GM19099 (cell line): ENCODE results near the gene IMMP2L.

Experiments
- POLR2A ChIP-seq: IDR thresholded peaks from 3 replicates; pipeline ENCODE4 v1.6.1; 2011; ENCODE audit warnings: low read depth; ENCODE audit not compliant: insufficient read length; ENCODE audit errors: extremely low read depth

Gene IMMP2L

GRCh38 chr7:110718503-110719205 is 843.6 kb downstream of the IMMP2L start:
- no peak for TF ChIP-seq POLR2A

DNA sequence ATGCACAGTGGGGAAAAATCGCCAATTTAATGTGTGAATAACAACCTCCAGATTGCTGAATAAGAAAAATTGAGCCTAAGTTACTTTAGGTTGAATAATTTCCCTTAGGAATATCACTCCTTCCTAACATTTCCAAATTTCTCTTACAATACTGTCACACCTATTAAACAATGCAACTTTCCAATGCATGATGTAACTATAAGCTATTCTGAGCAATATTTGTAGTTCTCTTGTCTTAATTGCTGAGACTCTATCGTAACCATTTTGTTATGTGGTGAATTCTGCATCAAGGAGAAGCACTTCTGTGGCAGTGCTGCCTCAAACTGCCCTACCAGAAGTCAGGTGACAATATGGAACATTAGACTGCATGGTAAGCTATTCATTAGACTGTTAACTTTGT is 858.1 kb downstream of the IMMP2L start:
- TF ChIP-seq POLR2A, result no peak

GRCh38 chr7:110698576-110698975 is 863.7 kb downstream of the IMMP2L start:
- TF ChIP-seq POLR2A, result no peak

GRCh38 chr7:110693344-110693743 is 868.9 kb downstream of the IMMP2L start:
- TF ChIP-seq POLR2A, result no peak

- TF ChIP-seq POLR2A, result no peak
Measured at GRCh38 chr7:110688908-110689307, 873.4 kb downstream of the IMMP2L start.

DNA sequence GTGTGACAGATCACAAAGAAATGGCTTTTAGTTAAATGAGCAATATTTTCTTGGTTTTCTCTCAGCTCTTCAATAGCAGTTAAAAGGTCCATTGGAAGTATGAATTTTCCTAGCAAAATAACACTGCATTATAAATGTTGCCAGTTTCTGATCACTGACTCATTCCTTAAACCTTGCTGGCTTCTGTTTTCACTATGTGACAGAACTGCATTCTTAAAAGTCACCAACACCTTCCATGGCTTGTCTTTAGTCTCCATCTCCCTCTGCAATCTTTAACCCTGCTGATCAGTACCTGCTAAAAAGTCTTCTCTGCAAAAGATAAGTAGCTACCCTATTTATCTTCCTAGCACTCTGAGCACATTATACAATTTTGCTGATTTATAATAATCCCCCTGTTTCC is 876.4 kb downstream of the IMMP2L start:
- TF ChIP-seq POLR2A, result no peak

GRCh38 chr7:110681941-110682340 is 880.4 kb downstream of the IMMP2L start:
- no peak for TF ChIP-seq POLR2A

GRCh38 chr7:110677405-110677804 is 884.9 kb downstream of the IMMP2L start:
- no peak for TF ChIP-seq POLR2A

DNA sequence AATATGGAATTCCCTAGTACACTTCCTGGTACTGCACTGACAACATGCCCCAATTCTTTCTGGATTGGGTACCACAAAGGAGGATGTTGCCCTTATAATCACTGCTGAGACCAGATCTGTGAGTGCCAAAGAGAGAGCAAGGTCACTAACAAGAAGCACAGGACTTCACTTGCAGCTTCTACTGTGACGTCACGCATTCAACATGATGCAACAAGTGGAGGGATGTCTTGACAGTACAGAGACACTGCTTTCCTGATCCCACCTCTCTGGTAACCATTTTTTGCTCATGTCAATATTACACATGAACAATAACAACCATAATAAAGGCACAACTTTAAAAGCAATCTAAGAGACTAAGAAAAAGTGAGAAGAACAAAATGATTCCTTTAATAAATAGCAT is 885.5 kb downstream of the IMMP2L start:
- TF ChIP-seq POLR2A, result no peak

GRCh38 chr7:110675383-110676103 is 886.7 kb downstream of the IMMP2L start:
- TF ChIP-seq POLR2A, result no peak

DNA sequence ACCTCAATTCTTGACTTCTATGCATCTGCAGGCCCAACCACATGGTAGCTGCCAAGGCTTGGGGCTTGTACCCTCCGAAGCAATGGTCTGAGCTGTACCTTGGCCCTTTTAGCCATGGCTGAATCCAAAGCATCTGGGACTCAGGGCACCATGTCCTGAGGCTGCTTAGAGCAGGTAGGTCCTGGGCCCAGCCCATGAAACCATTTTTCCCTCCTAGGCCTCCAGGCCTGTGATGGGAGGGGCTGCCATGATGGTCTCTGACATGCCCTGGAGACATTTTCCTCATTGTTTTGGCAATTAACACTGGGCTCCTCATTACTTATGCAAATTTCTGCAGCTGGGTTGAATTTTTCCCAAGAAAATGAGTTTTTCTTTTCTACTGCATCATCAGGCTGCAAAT is 889.1 kb downstream of the IMMP2L start:
- no peak for TF ChIP-seq POLR2A

DNA sequence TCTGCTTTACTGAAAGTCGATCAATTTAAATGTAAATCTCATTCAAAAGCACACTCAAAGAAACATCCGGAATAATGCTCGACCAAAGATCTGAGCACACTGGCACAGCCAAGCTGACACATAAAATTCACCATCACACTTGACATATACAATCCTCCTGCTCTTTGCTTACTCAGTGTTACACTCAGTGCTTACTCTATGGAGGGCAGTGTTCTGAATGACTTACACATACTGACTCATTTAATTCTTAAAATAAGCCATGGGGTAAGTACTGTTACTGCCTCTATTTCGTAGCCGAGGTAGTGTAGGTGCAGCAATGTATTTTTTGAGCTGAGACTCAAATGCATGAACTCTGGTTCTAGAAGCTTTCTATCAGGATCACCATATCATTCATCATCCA is 892.9 kb downstream of the IMMP2L start:
- TF ChIP-seq POLR2A, result no peak

DNA sequence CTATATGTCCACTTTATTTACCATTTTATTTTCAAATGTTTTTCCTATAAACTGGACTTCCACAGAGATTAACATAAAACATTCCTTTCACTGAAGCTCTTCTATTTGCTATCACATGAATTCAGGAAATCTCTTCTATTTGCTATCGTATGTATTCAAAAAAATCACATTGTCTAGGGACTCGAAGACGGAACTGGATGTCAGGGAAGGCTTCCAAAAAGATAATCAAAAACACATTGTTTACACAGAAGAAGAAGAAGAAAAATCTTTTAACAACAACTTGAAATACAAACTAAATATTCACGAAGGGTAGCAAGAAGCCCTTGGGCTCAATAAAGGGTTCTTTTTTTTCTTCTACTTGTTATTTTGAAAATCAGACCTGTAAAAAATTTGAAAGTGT is 897.5 kb downstream of the IMMP2L start:
- TF ChIP-seq POLR2A, result no peak

- TF ChIP-seq POLR2A, result no peak
Measured at GRCh38 chr7:110650328-110650727, 912.0 kb downstream of the IMMP2L start.

- no peak for TF ChIP-seq POLR2A
Measured at GRCh38 chr7:110647266-110647665, 915.0 kb downstream of the IMMP2L start.

DNA sequence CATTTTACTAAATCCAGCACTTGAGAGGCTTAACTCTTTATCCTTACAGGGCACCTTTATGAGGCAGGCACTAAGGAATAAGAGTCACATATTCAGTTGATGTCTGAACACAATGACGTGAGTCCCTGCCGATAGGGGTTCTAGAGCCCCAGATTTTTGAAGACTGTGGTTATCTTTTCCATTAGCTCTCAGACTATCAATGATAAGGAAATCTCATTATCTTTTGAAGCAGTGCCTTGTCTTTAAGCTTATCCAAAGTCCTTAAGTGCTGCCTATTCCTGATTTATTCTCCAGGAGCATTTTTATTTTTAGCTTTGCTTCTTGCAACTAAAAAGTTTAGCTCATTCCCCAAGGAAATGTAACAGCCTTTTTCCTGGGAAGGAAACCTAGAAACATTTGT is 915.5 kb downstream of the IMMP2L start:
- no peak for TF ChIP-seq POLR2A
